GM12878 (cell line): ENCODE results near the gene IFIT2. TPM values are rescaled to one million over a fixed set of nuclear protein-coding genes. Genes with fewer than 3 reads are reported as not detected.
A peak's percentile ranks its signal among the peaks of the same experiment; 100 is the strongest.

Experiments used
- ATF2 ChIP-seq: IDR thresholded peaks from 2 replicates; pipeline ENCODE4 v1.6.1; 2012; ENCODE audit warnings: low read length, inconsistent platforms
- BCL3 ChIP-seq: IDR thresholded peaks from 2 replicates; pipeline ENCODE4 v1.6.1; 2011; ENCODE audit warnings: borderline replicate concordance, low read depth, mild to moderate bottlenecking, moderate library complexity, low read length; ENCODE audit not compliant: insufficient read depth, poor library complexity, severe bottlenecking
- BMI1 ChIP-seq: fragments of 450-650 bp; IDR thresholded peaks from 2 replicates; pipeline ENCODE4 v1.6.1; 2016; ENCODE audit warnings: mild to moderate bottlenecking, moderate library complexity, borderline replicate concordance
- EED ChIP-seq: sonication (generic); IDR thresholded peaks from 2 replicates; pipeline ENCODE4 v1.6.1; 2016; ENCODE audit warnings: antibody characterized with exemption, low read depth
- ESRRA ChIP-seq: IDR thresholded peaks from 2 replicates; pipeline ENCODE4 v1.6.1; 2012; ENCODE audit warnings: mild to moderate bottlenecking, low read length, improper control_type of control experiment
- IRF4 ChIP-seq: IDR thresholded peaks from 2 replicates; pipeline ENCODE4 v1.6.1; 2011; ENCODE audit warnings: low read depth, low read length
- MEF2B ChIP-seq: fragments of 450-650 bp; IDR thresholded peaks from 2 replicates; pipeline ENCODE4 v1.6.1; 2018; ENCODE audit warnings: mild to moderate bottlenecking, moderate library complexity; ENCODE audit not compliant: partially characterized antibody, poor library complexity, severe bottlenecking
- NR2F1 ChIP-seq: fragments of 450-650 bp; conservative IDR thresholded peaks from 2 replicates; pipeline ENCODE4 v1.6.1; 2017; ENCODE audit warnings: mild to moderate bottlenecking
- SIX5 ChIP-seq: IDR thresholded peaks from 2 replicates; pipeline ENCODE4 v1.6.1; 2011; ENCODE audit warnings: mild to moderate bottlenecking, low read depth, low read length, moderate library complexity; ENCODE audit not compliant: severe bottlenecking
- SMARCA5 ChIP-seq: fragments of 450-650 bp; IDR thresholded peaks from 2 replicates; pipeline ENCODE4 v1.6.1; 2017; ENCODE audit warnings: mild to moderate bottlenecking
- SPI1 ChIP-seq: IDR thresholded peaks from 2 replicates; pipeline ENCODE4 v1.6.1; 2011; ENCODE audit warnings: low read depth, mild to moderate bottlenecking, low read length, moderate library complexity, borderline replicate concordance; ENCODE audit not compliant: insufficient read depth
- SUZ12 ChIP-seq: fragments of 200-600 bp; sonication (generic); IDR thresholded peaks from one replicate; pipeline ENCODE4 v1.6.1; 2018; ENCODE audit warnings: antibody characterized with exemption, mild to moderate bottlenecking; ENCODE audit not compliant: unreplicated experiment
- TARDBP ChIP-seq: IDR thresholded peaks from 2 replicates; pipeline ENCODE4 v1.6.1; 2016; ENCODE audit warnings: borderline replicate concordance
- ZNF384 ChIP-seq: IDR thresholded peaks from 2 replicates; pipeline ENCODE4 v1.6.1; 2012; ENCODE audit warnings: low read depth, mild to moderate bottlenecking, low read length, improper control_type of control experiment, borderline replicate concordance
- polyA plus RNA-seq, 11 experiments: library from polyadenylated mRNA; depleted of rRNA in 4 of 11; unstranded in 6 of 11; stranded (reverse) in 5 of 11; fragments of >200 nt; fragmentation: Nextera tagmentation in 4 of 11; fragmentation: Illumina TruSeq in 1 of 11; extraction: Ambion mirVana in 4 of 11; extraction: Trizol in 1 of 11; gene quantifications; 1 replicate in 1 of 11; 2 replicates in 10 of 11; pipeline versions ENCODE4 v1.2.1 to v1.2.3, GENCODE V29; 2011 to 2016; ENCODE audit warnings: inconsistent platforms in 2 of 11, missing spikeins in 2 of 11, low read depth in 1 of 11
- total RNA-seq, 4 experiments: library from RNA; depleted of rRNA in 3 of 4; stranded (reverse); fragments of >200 nt in 3 of 4; fragmentation: Illumina TruSeq in 1 of 4; extraction: Trizol in 1 of 4; gene quantifications; 2 replicates each; pipeline versions ENCODE4 v1.2.1 to v1.2.3, GENCODE V29; 2013 to 2021
- TF ChIP-seq, protein P1 (sequence below): IDR thresholded peaks from 2 replicates; pipeline ENCODE4 v1.6.1; 2012; ENCODE audit warnings: improper control_type of control experiment, low read depth, low read length; ENCODE audit not compliant: insufficient replicate concordance

IFIT2 gene
- total and polyA plus RNA-seq, 10 of the 15 experiments (the other 5 are each of a cell fraction or from before 2014, with no cell fraction given) = 5.2 to 14.8 (median 9.7) TPM

GRCh38 chr10:89347701-89348457 lies 46.0 kb downstream of the IFIT2 start (continued):
- TF ChIP-seq BCL3 = peak; percentile 63
- peak; percentile 58; the same call in 1 of the 2 replicates for TF ChIP-seq ZNF384
- no peak for TF ChIP-seq SUZ12
- no peak for TF ChIP-seq BMI1
- TF ChIP-seq SIX5 = no peak
- TF ChIP-seq MEF2B = peak; percentile 95
- TF ChIP-seq ATF2 = peak; percentile 54
- no peak for TF ChIP-seq ESRRA
- TF ChIP-seq SPI1 = 0 out of 2 replicates have a peak, but pooled peaks have one; percentile 39
- TF ChIP-seq IRF4 = no peak
- no peak for TF ChIP-seq SMARCA5
- TF ChIP-seq TARDBP = no peak
- peak; percentile 34; the same call in 1 of the 2 replicates for TF ChIP-seq EED
- TF ChIP-seq NR2F1 = no peak
- TF ChIP-seq, protein P1, sequence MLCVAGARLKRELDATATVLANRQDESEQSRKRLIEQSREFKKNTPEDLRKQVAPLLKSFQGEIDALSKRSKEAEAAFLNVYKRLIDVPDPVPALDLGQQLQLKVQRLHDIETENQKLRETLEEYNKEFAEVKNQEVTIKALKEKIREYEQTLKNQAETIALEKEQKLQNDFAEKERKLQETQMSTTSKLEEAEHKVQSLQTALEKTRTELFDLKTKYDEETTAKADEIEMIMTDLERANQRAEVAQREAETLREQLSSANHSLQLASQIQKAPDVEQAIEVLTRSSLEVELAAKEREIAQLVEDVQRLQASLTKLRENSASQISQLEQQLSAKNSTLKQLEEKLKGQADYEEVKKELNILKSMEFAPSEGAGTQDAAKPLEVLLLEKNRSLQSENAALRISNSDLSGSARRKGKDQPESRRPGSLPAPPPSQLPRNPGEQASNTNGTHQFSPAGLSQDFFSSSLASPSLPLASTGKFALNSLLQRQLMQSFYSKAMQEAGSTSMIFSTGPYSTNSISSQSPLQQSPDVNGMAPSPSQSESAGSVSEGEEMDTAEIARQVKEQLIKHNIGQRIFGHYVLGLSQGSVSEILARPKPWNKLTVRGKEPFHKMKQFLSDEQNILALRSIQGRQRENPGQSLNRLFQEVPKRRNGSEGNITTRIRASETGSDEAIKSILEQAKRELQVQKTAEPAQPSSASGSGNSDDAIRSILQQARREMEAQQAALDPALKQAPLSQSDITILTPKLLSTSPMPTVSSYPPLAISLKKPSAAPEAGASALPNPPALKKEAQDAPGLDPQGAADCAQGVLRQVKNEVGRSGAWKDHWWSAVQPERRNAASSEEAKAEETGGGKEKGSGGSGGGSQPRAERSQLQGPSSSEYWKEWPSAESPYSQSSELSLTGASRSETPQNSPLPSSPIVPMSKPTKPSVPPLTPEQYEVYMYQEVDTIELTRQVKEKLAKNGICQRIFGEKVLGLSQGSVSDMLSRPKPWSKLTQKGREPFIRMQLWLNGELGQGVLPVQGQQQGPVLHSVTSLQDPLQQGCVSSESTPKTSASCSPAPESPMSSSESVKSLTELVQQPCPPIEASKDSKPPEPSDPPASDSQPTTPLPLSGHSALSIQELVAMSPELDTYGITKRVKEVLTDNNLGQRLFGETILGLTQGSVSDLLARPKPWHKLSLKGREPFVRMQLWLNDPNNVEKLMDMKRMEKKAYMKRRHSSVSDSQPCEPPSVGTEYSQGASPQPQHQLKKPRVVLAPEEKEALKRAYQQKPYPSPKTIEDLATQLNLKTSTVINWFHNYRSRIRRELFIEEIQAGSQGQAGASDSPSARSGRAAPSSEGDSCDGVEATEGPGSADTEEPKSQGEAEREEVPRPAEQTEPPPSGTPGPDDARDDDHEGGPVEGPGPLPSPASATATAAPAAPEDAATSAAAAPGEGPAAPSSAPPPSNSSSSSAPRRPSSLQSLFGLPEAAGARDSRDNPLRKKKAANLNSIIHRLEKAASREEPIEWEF = peak; percentile 73
